ENCODE data around the gene FGF1.

The FGF1 gene

GRCh38 chr5:142605611-142606010, 80.3 kb downstream of the FGF1 start:
- no peak overlapping the region for H3K4me3 ChIP-seq (IDR thresholded peaks at IDR 0.05; ENCODE audit: insufficient read depth, low read depth, low read length)
- no peaks in the 10 kb centered on the region for H3K36me3 ChIP-seq (ENCODE audit: insufficient read depth)
- no peak overlapping the region for H3K4me2 ChIP-seq
- H3K9ac ChIP-seq, result no peak overlapping the region
- H4K20me1 ChIP-seq (ENCODE audit: insufficient read depth), result no peaks in the 10 kb centered on the region
- H3K4me1 ChIP-seq (ENCODE audit: low read depth, poor library complexity, severe bottlenecking), result no peaks in the 10 kb centered on the region
- no peak overlapping the region for H3K27ac ChIP-seq
- TF ChIP-seq, protein P1, sequence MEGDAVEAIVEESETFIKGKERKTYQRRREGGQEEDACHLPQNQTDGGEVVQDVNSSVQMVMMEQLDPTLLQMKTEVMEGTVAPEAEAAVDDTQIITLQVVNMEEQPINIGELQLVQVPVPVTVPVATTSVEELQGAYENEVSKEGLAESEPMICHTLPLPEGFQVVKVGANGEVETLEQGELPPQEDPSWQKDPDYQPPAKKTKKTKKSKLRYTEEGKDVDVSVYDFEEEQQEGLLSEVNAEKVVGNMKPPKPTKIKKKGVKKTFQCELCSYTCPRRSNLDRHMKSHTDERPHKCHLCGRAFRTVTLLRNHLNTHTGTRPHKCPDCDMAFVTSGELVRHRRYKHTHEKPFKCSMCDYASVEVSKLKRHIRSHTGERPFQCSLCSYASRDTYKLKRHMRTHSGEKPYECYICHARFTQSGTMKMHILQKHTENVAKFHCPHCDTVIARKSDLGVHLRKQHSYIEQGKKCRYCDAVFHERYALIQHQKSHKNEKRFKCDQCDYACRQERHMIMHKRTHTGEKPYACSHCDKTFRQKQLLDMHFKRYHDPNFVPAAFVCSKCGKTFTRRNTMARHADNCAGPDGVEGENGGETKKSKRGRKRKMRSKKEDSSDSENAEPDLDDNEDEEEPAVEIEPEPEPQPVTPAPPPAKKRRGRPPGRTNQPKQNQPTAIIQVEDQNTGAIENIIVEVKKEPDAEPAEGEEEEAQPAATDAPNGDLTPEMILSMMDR (conservative IDR thresholded peaks at IDR 0.05; ENCODE audit: low read depth, low read length), result no peak
- no peak overlapping the region for H2AFZ ChIP-seq (ENCODE audit: low read depth)
- no peaks in the 10 kb centered on the region for H3K27me3 ChIP-seq (ENCODE audit: insufficient read depth, low read depth)
- no peaks in the 10 kb centered on the region for H3K79me2 ChIP-seq (ENCODE audit: insufficient read depth, low read depth)

DNA sequence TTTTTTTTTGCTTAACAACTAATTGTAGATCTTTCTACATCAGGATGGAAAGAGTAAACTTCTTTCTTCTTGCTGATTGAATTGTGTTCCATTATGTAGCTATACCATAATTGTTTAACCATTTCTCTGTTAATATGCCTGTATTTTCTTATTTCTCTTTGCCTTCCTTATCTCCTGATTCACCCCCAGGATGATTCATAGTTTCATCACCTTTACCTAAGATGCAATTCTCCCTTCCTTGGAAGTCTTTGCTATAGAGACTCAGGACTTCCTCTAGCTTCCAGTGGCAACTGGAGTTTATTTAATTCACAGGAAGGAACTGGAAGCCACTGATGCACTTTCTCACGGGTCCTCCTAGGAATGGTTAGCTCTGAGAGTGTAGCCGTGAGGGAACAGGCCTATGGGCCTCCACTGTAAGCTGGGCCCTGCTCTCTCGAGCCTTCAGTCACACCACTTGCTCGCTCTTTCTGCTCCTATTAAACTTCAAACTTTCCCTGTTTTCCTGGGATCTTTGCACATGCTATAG, 83.1 kb downstream of the FGF1 start:
- Histone ChIP-seq H4K20me1 (ENCODE audit: insufficient read depth) (no peaks in the 10 kb centered on the region), H3K79me2 (ENCODE audit: insufficient read depth, low read depth) (no peaks in the 10 kb centered on the region), H3K27ac (no peak overlapping the region), H3K4me2 (no peak overlapping the region), H3K9ac (no peak overlapping the region), H3K4me1 (ENCODE audit: low read depth, poor library complexity, severe bottlenecking) (no peaks in the 10 kb centered on the region), H3K4me3 (IDR thresholded peaks at IDR 0.05; ENCODE audit: insufficient read depth, low read depth, low read length) (no peak overlapping the region), H3K27me3 (ENCODE audit: insufficient read depth, low read depth) (no peaks in the 10 kb centered on the region), H2AFZ (ENCODE audit: low read depth) (no peak overlapping the region), H3K36me3 (ENCODE audit: insufficient read depth) (no peaks in the 10 kb centered on the region)
- TF ChIP-seq, protein P1 (conservative IDR thresholded peaks at IDR 0.05; ENCODE audit: low read depth, low read length), result no peak

- Histone ChIP-seq H3K79me2 (ENCODE audit: insufficient read depth, low read depth) (no peaks in the 10 kb centered on the region), H4K20me1 (ENCODE audit: insufficient read depth) (no peaks in the 10 kb centered on the region), H3K4me3 (IDR thresholded peaks at IDR 0.05; ENCODE audit: insufficient read depth, low read depth, low read length) (no peak overlapping the region), H3K36me3 (ENCODE audit: insufficient read depth) (no peaks in the 10 kb centered on the region), H3K9ac (no peak overlapping the region), H3K4me2 (no peak overlapping the region), H2AFZ (ENCODE audit: low read depth) (no peak overlapping the region), H3K4me1 (ENCODE audit: low read depth, poor library complexity, severe bottlenecking) (no peaks in the 10 kb centered on the region), H3K27ac (no peak overlapping the region), H3K27me3 (ENCODE audit: insufficient read depth, low read depth) (no peaks in the 10 kb centered on the region)
- TF ChIP-seq, protein P1 (conservative IDR thresholded peaks at IDR 0.05; ENCODE audit: low read depth, low read length), result no peak
These were observed 84.5 kb downstream of the FGF1 start for GRCh38 chr5:142601432-142601831.

DNA sequence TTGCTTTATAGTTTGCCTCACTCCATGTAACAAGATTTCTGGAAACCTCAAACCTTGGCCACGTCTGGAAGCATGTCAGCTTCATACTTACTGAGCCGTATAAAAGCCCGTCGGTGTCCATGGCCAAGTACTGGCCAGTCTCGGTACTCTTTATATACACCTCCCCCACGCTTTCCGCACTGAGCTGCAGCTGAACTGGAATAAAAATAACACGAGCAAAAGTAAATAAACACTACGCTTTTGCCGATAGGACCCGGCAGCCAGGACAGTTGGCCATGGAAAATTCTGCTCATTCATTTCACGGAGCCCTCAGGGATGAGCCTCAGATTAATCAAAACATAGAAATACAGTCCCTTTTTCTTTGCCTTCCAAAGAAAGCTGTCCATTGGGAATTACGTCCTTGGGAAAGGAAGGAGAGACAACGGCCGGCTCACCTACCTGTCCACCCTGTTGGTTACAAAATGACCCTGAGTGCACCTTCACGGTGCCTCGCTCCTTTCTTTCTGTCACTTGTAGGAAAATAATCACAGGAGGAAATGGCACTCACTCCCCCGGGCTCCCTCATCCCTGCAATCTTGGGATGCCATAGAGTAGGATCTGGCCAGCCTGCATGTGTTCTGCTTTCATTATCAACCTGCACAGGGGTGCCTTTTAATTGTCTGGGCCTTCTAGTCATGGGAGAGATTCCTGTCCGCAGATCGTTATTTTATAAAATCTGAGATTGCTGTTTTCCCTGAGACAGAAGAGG, 85.1 kb downstream of the FGF1 start:
- Histone ChIP-seq H3K4me2 (no peak overlapping the region), H3K27ac (no peak overlapping the region), H3K9ac (no peak overlapping the region), H3K27me3 (ENCODE audit: insufficient read depth, low read depth) (no peaks in the 10 kb centered on the region), H3K4me1 (ENCODE audit: low read depth, poor library complexity, severe bottlenecking) (no peaks in the 10 kb centered on the region), H3K79me2 (ENCODE audit: insufficient read depth, low read depth) (no peaks in the 10 kb centered on the region), H4K20me1 (ENCODE audit: insufficient read depth) (no peaks in the 10 kb centered on the region), H3K4me3 (IDR thresholded peaks at IDR 0.05; ENCODE audit: insufficient read depth, low read depth, low read length) (no peak overlapping the region), H2AFZ (ENCODE audit: low read depth) (no peak overlapping the region), H3K36me3 (ENCODE audit: insufficient read depth) (no peaks in the 10 kb centered on the region)
- TF ChIP-seq, protein P1 (conservative IDR thresholded peaks at IDR 0.05; ENCODE audit: low read depth, low read length), result no peak

Data from KMS-11 (cell line).